Transverse colon (tissue), 4 donors: Measurements from ENCODE around the gene NDST3.

ENCODE experiments used
- CTCF ChIP-seq, 5 experiments: fragments of 200-600 bp in 3 of 5; fragments of 450-650 bp in 2 of 5; sonication (generic) in 3 of 5; IDR thresholded peaks; 1 replicate in 2 of 5; 2 replicates in 3 of 5; pipeline ENCODE4 v1.5.1; 2016 to 2017; ENCODE audit warnings: antibody characterized with exemption in 5 of 5, inconsistent platforms in 3 of 5, mild to moderate bottlenecking in 2 of 5, moderate library complexity in 1 of 5
- POLR2A ChIP-seq: fragments of 450-650 bp; IDR thresholded peaks from one replicate; pipeline ENCODE4 v1.6.1; 2016; ENCODE audit warnings: antibody characterized with exemption, mild to moderate bottlenecking, moderate library complexity
- POLR2AphosphoS5 ChIP-seq, 3 donors: sonication (generic); formaldehyde crosslinking; IDR thresholded peaks; one replicate each; pipeline ENCODE4 v1.6.1; 2016; ENCODE audit warnings: antibody characterized with exemption in 3 of 3

- TF ChIP-seq CTCF (IDR thresholded peaks at IDR 0.05) (no peak), POLR2A (no peak), POLR2AphosphoS5 (IDR thresholded peaks at IDR 0.05) (no peak)
Measured at GRCh38 chr4:118260309-118260708, 226.0 kb downstream of the NDST3 start.
